Measurements from ENCODE around the gene ESR1. TPM values are rescaled to one million over a fixed set of nuclear protein-coding genes. Genes with fewer than 3 reads are reported as not detected.

The ESR1 gene
- total RNA-seq, 1 experiment from 2014 or later: not detected

GRCh38 chr6:152071318-152071717, 263.8 kb downstream of the ESR1 start:
- no peaks in the 10 kb centered on the region for H3K9me3 ChIP-seq (ENCODE audit: control insufficient read depth, low read depth, low read length)
- H3K23ac ChIP-seq (ENCODE audit: insufficient read length, low read depth, low read length): no peak overlapping the region
- H3K56ac ChIP-seq (ENCODE audit: insufficient read length, low read depth, low read length): no peak overlapping the region
- WGBS (ENCODE audit: extremely low coverage, insufficient read length, low lambda C conversion rate): no CpG with 5 or more reads among the region's 3 CpGs
- no peaks in the 10 kb centered on the region for H3K23me2 ChIP-seq (ENCODE audit: insufficient read length, low read depth, low read length, poor library complexity, severe bottlenecking)
- no peak overlapping the region for H2BK5ac ChIP-seq (ENCODE audit: insufficient read length, low read length)
- no peak for DNase-seq
- H3K4me2 ChIP-seq (ENCODE audit: insufficient read depth, insufficient read length, low read length): no peak overlapping the region
- H3K9me3 Mint-ChIP-seq: peaks cover 16% of the 10 kb centered on the region in 2 experiments
- H4K91ac ChIP-seq (ENCODE audit: insufficient read length, low read depth, low read length): no peak overlapping the region
- no peaks in the 10 kb centered on the region for H4K20me1 ChIP-seq (ENCODE audit: control insufficient read depth, insufficient read depth, insufficient read length)
- no peak overlapping the region for H3K27ac ChIP-seq (ENCODE audit: insufficient read length, low read depth, low read length)
- H3K27ac Mint-ChIP-seq: no peak overlapping the region
- no peak overlapping the region for H4K5ac ChIP-seq (ENCODE audit: insufficient read length, low read depth, low read length)
- no peaks in the 10 kb centered on the region for H3K4me1 ChIP-seq (ENCODE audit: insufficient read depth, low read length)
- H3K27me3 Mint-ChIP-seq (ENCODE audit: low read depth): peaks cover 2% of the 10 kb centered on the region; the same call in 1 of the 2 replicates
- no peaks in the 10 kb centered on the region for H3K79me1 ChIP-seq (ENCODE audit: insufficient read depth, low read depth, low read length, poor library complexity, severe bottlenecking)
- H3K14ac ChIP-seq (ENCODE audit: insufficient read depth, low read length): no peak overlapping the region
- H3T11ph ChIP-seq (ENCODE audit: low read length): no peak overlapping the region
- no peak overlapping the region for H3K4ac ChIP-seq (ENCODE audit: low read depth, low read length)
- no peaks in the 10 kb centered on the region for H3K27me3 ChIP-seq (ENCODE audit: insufficient read depth, low read length)
- H3K79me2 ChIP-seq (ENCODE audit: insufficient read depth, low read length): no peaks in the 10 kb centered on the region
- no peak overlapping the region for H2AK5ac ChIP-seq (ENCODE audit: insufficient read length, low read length)
- TF ChIP-seq CTCF (conservative IDR thresholded peaks at IDR 0.05): no peak
- no peak overlapping the region for H3K9ac ChIP-seq (ENCODE audit: extremely low read depth, insufficient read length, low read length)
- H3K4me1 Mint-ChIP-seq: peaks cover 6 to 9% of the 10 kb centered on the region in 2 experiments; a peak in 3 of 4 replicates
- H4K8ac ChIP-seq (replicated peaks; ENCODE audit: insufficient read length, low read depth, low read length): no peak overlapping the region
- peaks cover 8 to 16% (median 9%) of the 10 kb centered on the region in 3 experiments for H3K36me3 Mint-ChIP-seq (ENCODE audit: insufficient read depth in 1 of 3, low read depth in 3 of 3)
- H2BK120ac ChIP-seq (ENCODE audit: low read depth, low read length, poor library complexity, severe bottlenecking): no peak overlapping the region
- H2BK12ac ChIP-seq (ENCODE audit: insufficient read length, low read depth, low read length): no peak overlapping the region
- no peak overlapping the region for H2BK15ac ChIP-seq (ENCODE audit: low read depth, low read length)
- H2AFZ ChIP-seq (ENCODE audit: low read length): no peak overlapping the region
- no peak overlapping the region for H3K18ac ChIP-seq (ENCODE audit: insufficient read length, low read depth, low read length)
- H2BK20ac ChIP-seq (ENCODE audit: low read depth, low read length, poor library complexity, severe bottlenecking): no peak overlapping the region
- H3K4me3 Mint-ChIP-seq: no peak overlapping the region
